ENCODE results near the gene LANCL2. TPM values are rescaled to one million over a fixed set of nuclear protein-coding genes. Genes with fewer than 3 reads are reported as not detected.

Gene LANCL2
- total and polyA plus RNA-seq, 10 donors = 4.7 to 13.5 (median 9.6) TPM

- DNase-seq = no peak
- H3K4me3 ChIP-seq = no peak overlapping the region
- no peak overlapping the region for H3K27ac ChIP-seq
- no peak for TF ChIP-seq POLR2AphosphoS5 (IDR thresholded peaks at IDR 0.05)
- no peak for TF ChIP-seq POLR2A (IDR thresholded peaks at IDR 0.05)
- TF ChIP-seq CTCF (IDR thresholded peaks at IDR 0.05 in 8 of 11, conservative IDR thresholded peaks at IDR 0.05 in 3 of 11) = no peak
- intact Hi-C loops (cut with DNase I; ENCODE audit: low total_unique reads) = no loop called here
- H3K4me1 ChIP-seq = peaks cover 0 to 6% (median 0%) of the 10 kb centered on the region in 6 donors
- WGBS, 5 donors = 88 to 100% (median 92%) methylated on average over 1 of the region's 1 CpG
- no peaks in the 10 kb centered on the region for H3K27me3 ChIP-seq (replicated peaks in 1 of 7)
- H3K36me3 ChIP-seq = peaks cover 0 to 6% (median 0%) of the 10 kb centered on the region in 6 donors
- H3K9me3 ChIP-seq = no peaks in the 10 kb centered on the region
Measured at GRCh38 chr7:55437375-55437774, 72.2 kb downstream of the LANCL2 start.

- 95 to 97% (median 96%) methylated on average over 13 of the region's 13 CpGs for WGBS, 5 donors
- no peaks in the 10 kb centered on the region for H3K36me3 ChIP-seq
- intact Hi-C loops (cut with DNase I; ENCODE audit: low total_unique reads) = no loop called here
- H3K27me3 ChIP-seq (replicated peaks in 1 of 7) = no peaks in the 10 kb centered on the region
- no peak overlapping the region for H3K27ac ChIP-seq
- DNase-seq = no peak
- TF ChIP-seq POLR2AphosphoS5 (IDR thresholded peaks at IDR 0.05) = no peak
- no peak for TF ChIP-seq POLR2A (IDR thresholded peaks at IDR 0.05)
- no peak for TF ChIP-seq CTCF (IDR thresholded peaks at IDR 0.05 in 8 of 11, conservative IDR thresholded peaks at IDR 0.05 in 3 of 11)
- peaks cover 0 to under 1% (median 0%) of the 10 kb centered on the region in 6 donors for H3K4me1 ChIP-seq
- H3K9me3 ChIP-seq = no peaks in the 10 kb centered on the region
- H3K4me3 ChIP-seq = no peak overlapping the region
Measured at GRCh38 chr7:55438085-55438756, 73.1 kb downstream of the LANCL2 start.

GRCh38 chr7:55438757-55439525 is 73.8 kb downstream of the LANCL2 start:
- no peak for DNase-seq
- Histone ChIP-seq H3K4me3 (no peak overlapping the region), H3K4me1 (no peaks in the 10 kb centered on the region), H3K27me3 (replicated peaks in 1 of 7) (no peaks in the 10 kb centered on the region), H3K9me3 (no peaks in the 10 kb centered on the region), H3K27ac (no peak overlapping the region), H3K36me3 (no peaks in the 10 kb centered on the region)
- 57 to 76% (median 67%) methylated on average over 19 of the region's 19 CpGs for WGBS, 5 donors
- intact Hi-C loops (cut with DNase I; ENCODE audit: low total_unique reads) = no loop called here
- peak in 2 of 3 donors; percentile 23 to 35 for TF ChIP-seq POLR2AphosphoS5 (IDR thresholded peaks at IDR 0.05)
- no peak for TF ChIP-seq CTCF (IDR thresholded peaks at IDR 0.05 in 8 of 11, conservative IDR thresholded peaks at IDR 0.05 in 3 of 11)

GRCh38 chr7:55439627-55440026 is 74.5 kb downstream of the LANCL2 start:
- DNase-seq = no peak
- Histone ChIP-seq H3K9me3 (no peaks in the 10 kb centered on the region), H3K27ac (no peak overlapping the region), H3K4me1 (no peaks in the 10 kb centered on the region), H3K27me3 (replicated peaks in 1 of 7) (no peaks in the 10 kb centered on the region), H3K36me3 (no peaks in the 10 kb centered on the region), H3K4me3 (no peak overlapping the region)
- intact Hi-C loops (cut with DNase I; ENCODE audit: low total_unique reads) = no loop called here
- TF ChIP-seq POLR2AphosphoS5 (IDR thresholded peaks at IDR 0.05) = no peak
- no peak for TF ChIP-seq POLR2A (IDR thresholded peaks at IDR 0.05)
- WGBS, 5 donors = 70 to 86% (median 80%) methylated on average over 10 of the region's 10 CpGs
